HG03521 (cell line): ENCODE results near the gene TMPRSS9.

Source experiments
- ATAC-seq: cut with Tn5 transposase; IDR thresholded peaks from one replicate; pipeline ENCODE4 v1.9.1; 2021; ENCODE audit warnings: mild to moderate bottlenecking, moderate library complexity; ENCODE audit not compliant: unreplicated experiment

TMPRSS9 gene

GRCh38 chr19:2359992-2360685 is at the start of gene TMPRSS9:
TMPRSS9 (plus strand) TSS chr19:2360265; CDS start chr19:2389786, 29,521 bp downstream.
- ATAC-seq: no peak

GRCh38 chr19:2311093-2311492 is 49.0 kb upstream of the TMPRSS9 start:
- no peak for ATAC-seq

- no peak for ATAC-seq
Measured at GRCh38 chr19:2312820-2313501, 47.1 kb upstream of the TMPRSS9 start.

GRCh38 chr19:2315121-2315817 is 44.8 kb upstream of the TMPRSS9 start:
- ATAC-seq: no peak

GRCh38 chr19:2315818-2316353 is 44.2 kb upstream of the TMPRSS9 start:
- ATAC-seq: no peak

- no peak for ATAC-seq
Measured at GRCh38 chr19:2317300-2317699, 42.8 kb upstream of the TMPRSS9 start.

- no peak for ATAC-seq
Measured at GRCh38 chr19:2317756-2318155, 42.3 kb upstream of the TMPRSS9 start.

- no peak for ATAC-seq
Measured at GRCh38 chr19:2318923-2319322, 41.1 kb upstream of the TMPRSS9 start.

GRCh38 chr19:2319551-2319950 is 40.5 kb upstream of the TMPRSS9 start:
- ATAC-seq: no peak

- no peak for ATAC-seq
Measured at GRCh38 chr19:2320049-2320448, 40.0 kb upstream of the TMPRSS9 start.

- no peak for ATAC-seq
Measured at GRCh38 chr19:2320939-2321338, 39.1 kb upstream of the TMPRSS9 start.

- no peak for ATAC-seq
Measured at GRCh38 chr19:2321565-2322283, 38.3 kb upstream of the TMPRSS9 start.

- ATAC-seq: no peak
Measured at GRCh38 chr19:2323707-2324106, 36.4 kb upstream of the TMPRSS9 start.

- no peak for ATAC-seq
Measured at GRCh38 chr19:2324220-2324948, 35.7 kb upstream of the TMPRSS9 start.

- ATAC-seq: no peak
Measured at GRCh38 chr19:2325281-2326046, 34.6 kb upstream of the TMPRSS9 start.

GRCh38 chr19:2326699-2327360 is 33.2 kb upstream of the TMPRSS9 start:
- ATAC-seq: no peak

- ATAC-seq: no peak
Measured at GRCh38 chr19:2327773-2328400, 32.2 kb upstream of the TMPRSS9 start.

- peak; percentile 61 for ATAC-seq
Measured at GRCh38 chr19:2328401-2329148, 31.5 kb upstream of the TMPRSS9 start, which contains the start of the genes LSM7 and SPPL2B. LSM7 (minus strand) TSS chr19:2328586; CDS start chr19:2328566, 20 bp downstream. SPPL2B (plus strand) TSS chr19:2328684; CDS start chr19:2328710, 26 bp downstream.
